KMS-11 (cell line): ENCODE results near the gene BCL2L2.

Experiments used
- H2AFZ ChIP-seq: fragments of 200-600 bp; sonication (generic); 2 replicates; pipeline ENCODE4 v1.6.1; 2016; ENCODE audit warnings: antibody characterized with exemption, mixed run types, low read depth
- H3K27ac ChIP-seq: fragments of 200-600 bp; sonication (generic); 2 replicates; pipeline ENCODE4 v1.6.1; 2016; ENCODE audit warnings: mild to moderate bottlenecking, mixed run types
- H3K27me3 ChIP-seq: fragments of 200-600 bp; sonication (generic); 2 replicates; pipeline ENCODE4 v1.6.1; 2017; ENCODE audit warnings: mild to moderate bottlenecking, low read depth, mixed run types, moderate library complexity; ENCODE audit not compliant: insufficient read depth
- H3K36me3 ChIP-seq: fragments of 200-600 bp; sonication (generic); 2 replicates; pipeline ENCODE4 v1.6.1; 2017; ENCODE audit warnings: mild to moderate bottlenecking, mixed run types; ENCODE audit not compliant: insufficient read depth
- H3K4me1 ChIP-seq: fragments of 200-600 bp; sonication (generic); 2 replicates; pipeline ENCODE4 v1.6.1; 2016; ENCODE audit warnings: mild to moderate bottlenecking, low read depth, mixed run types; ENCODE audit not compliant: poor library complexity, severe bottlenecking
- H3K4me2 ChIP-seq: fragments of 200-600 bp; sonication (generic); 2 replicates; pipeline ENCODE4 v1.7.0; 2016; ENCODE audit warnings: mild to moderate bottlenecking, mixed run types
- H3K4me3 ChIP-seq: fragments of 200-600 bp; sonication (generic); IDR thresholded peaks from 2 replicates; pipeline ENCODE4 v1.6.1; 2017; ENCODE audit warnings: low read depth, low read length, mixed read lengths; ENCODE audit not compliant: insufficient read depth
- H3K79me2 ChIP-seq: fragments of 200-600 bp; sonication (generic); 2 replicates; pipeline ENCODE4 v1.6.1; 2016; ENCODE audit warnings: low read depth, mixed run types; ENCODE audit not compliant: insufficient read depth
- H3K9ac ChIP-seq: fragments of 200-600 bp; sonication (generic); 2 replicates; pipeline ENCODE4 v1.6.1; 2016; ENCODE audit warnings: mild to moderate bottlenecking, mixed run types
- H4K20me1 ChIP-seq: fragments of 200-600 bp; sonication (generic); 2 replicates; pipeline ENCODE4 v1.6.1; 2016; ENCODE audit warnings: mild to moderate bottlenecking, mixed run types; ENCODE audit not compliant: insufficient read depth
- CTCF ChIP-seq: fragments of 200-600 bp; sonication (generic); conservative IDR thresholded peaks from 2 replicates; pipeline ENCODE4 v1.6.1; 2017; ENCODE audit warnings: low read depth, mild to moderate bottlenecking, antibody characterized with exemption, low read length, moderate library complexity, mixed read lengths

The BCL2L2 gene

GRCh38 chr14:23352506-23353432 lies 46.1 kb downstream of the BCL2L2 start, which contains the start of gene SLC22A17:
TSS of gene SLC22A17 (minus strand) at chr14:23352887.
- no peak within 1 kb of the TSS for H3K27ac ChIP-seq
- no peaks in the 10 kb centered on the region for H3K36me3 ChIP-seq
- H3K27me3 ChIP-seq, result no peaks in the 10 kb centered on the region
- no peaks in the 10 kb centered on the region for H3K79me2 ChIP-seq
- no peaks in the 10 kb centered on the region for H3K4me1 ChIP-seq
- H2AFZ ChIP-seq, result peak within 1 kb of the TSS; percentile 30
- no peak within 1 kb of the TSS for H3K4me2 ChIP-seq
- TF ChIP-seq CTCF, result no peak
- no peaks in the 10 kb centered on the region for H4K20me1 ChIP-seq
- H3K9ac ChIP-seq, result no peak within 1 kb of the TSS
- no peak within 1 kb of the TSS for H3K4me3 ChIP-seq

GRCh38 chr14:23353433-23353780 lies 46.8 kb downstream of the BCL2L2 start:
- H3K4me3 ChIP-seq, result no peak overlapping the region
- no peak overlapping the region for H3K27ac ChIP-seq
- H4K20me1 ChIP-seq, result no peaks in the 10 kb centered on the region
- no peaks in the 10 kb centered on the region for H3K79me2 ChIP-seq
- no peak overlapping the region for H3K4me2 ChIP-seq
- H3K27me3 ChIP-seq, result no peaks in the 10 kb centered on the region
- no peaks in the 10 kb centered on the region for H3K4me1 ChIP-seq
- no peak overlapping the region for H3K9ac ChIP-seq
- H3K36me3 ChIP-seq, result no peaks in the 10 kb centered on the region
- no peak for TF ChIP-seq CTCF
- no peak overlapping the region for H2AFZ ChIP-seq

- no peak for TF ChIP-seq CTCF
- Histone ChIP-seq H3K4me1 (no peaks in the 10 kb centered on the region), H3K27ac (no peak overlapping the region), H2AFZ (no peak overlapping the region), H3K4me2 (no peak overlapping the region), H3K36me3 (no peaks in the 10 kb centered on the region), H3K4me3 (no peak overlapping the region), H4K20me1 (no peaks in the 10 kb centered on the region), H3K27me3 (no peaks in the 10 kb centered on the region), H3K79me2 (no peaks in the 10 kb centered on the region), H3K9ac (no peak overlapping the region)
Observed at GRCh38 chr14:23354990-23355389, 48.4 kb downstream of the BCL2L2 start.

- TF ChIP-seq CTCF, result no peak
- Histone ChIP-seq H3K4me1 (no peaks in the 10 kb centered on the region), H3K9ac (no peak overlapping the region), H3K36me3 (no peaks in the 10 kb centered on the region), H3K79me2 (no peaks in the 10 kb centered on the region), H3K4me2 (no peak overlapping the region), H3K27ac (no peak overlapping the region), H3K4me3 (no peak overlapping the region), H2AFZ (no peak overlapping the region), H3K27me3 (no peaks in the 10 kb centered on the region), H4K20me1 (no peaks in the 10 kb centered on the region)
Observed at GRCh38 chr14:23355871-23356435, 49.3 kb downstream of the BCL2L2 start.
